ENCODE results near the gene CLEC7A.

Gene CLEC7A

DNA sequence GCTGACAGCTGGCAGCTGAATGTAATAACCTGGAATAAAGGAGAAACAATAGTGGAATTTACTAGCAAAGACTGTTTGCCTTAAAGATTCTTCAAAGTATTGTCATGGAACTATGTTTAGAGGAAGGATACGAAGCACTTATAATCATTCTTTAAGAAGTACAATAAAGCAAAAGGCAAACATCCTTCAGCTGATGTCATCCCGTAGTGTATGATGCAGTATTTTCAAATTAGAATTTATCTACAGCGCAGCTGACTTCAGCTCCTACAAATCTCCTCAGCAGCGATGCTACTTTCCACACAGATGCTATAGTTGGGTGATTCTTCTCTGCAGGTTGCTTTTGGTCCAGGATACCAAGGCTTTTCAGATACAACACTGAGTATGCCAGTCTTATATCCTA is 62.7 kb downstream of the CLEC7A start:
- Mint-ChIP-seq H3K36me3 (ENCODE audit: low read depth) (no peaks in the 10 kb centered on the region), H3K9me3 (no peaks in the 10 kb centered on the region), H3K27ac (peak overlapping the region in 1 of 3 experiments; percentile 29), H3K27me3 (ENCODE audit: low read depth) (no peaks in the 10 kb centered on the region), H3K4me3 (no peak overlapping the region), H3K4me1 (peaks cover 15% of the 10 kb centered on the region)
- TF ChIP-seq, protein P1, sequence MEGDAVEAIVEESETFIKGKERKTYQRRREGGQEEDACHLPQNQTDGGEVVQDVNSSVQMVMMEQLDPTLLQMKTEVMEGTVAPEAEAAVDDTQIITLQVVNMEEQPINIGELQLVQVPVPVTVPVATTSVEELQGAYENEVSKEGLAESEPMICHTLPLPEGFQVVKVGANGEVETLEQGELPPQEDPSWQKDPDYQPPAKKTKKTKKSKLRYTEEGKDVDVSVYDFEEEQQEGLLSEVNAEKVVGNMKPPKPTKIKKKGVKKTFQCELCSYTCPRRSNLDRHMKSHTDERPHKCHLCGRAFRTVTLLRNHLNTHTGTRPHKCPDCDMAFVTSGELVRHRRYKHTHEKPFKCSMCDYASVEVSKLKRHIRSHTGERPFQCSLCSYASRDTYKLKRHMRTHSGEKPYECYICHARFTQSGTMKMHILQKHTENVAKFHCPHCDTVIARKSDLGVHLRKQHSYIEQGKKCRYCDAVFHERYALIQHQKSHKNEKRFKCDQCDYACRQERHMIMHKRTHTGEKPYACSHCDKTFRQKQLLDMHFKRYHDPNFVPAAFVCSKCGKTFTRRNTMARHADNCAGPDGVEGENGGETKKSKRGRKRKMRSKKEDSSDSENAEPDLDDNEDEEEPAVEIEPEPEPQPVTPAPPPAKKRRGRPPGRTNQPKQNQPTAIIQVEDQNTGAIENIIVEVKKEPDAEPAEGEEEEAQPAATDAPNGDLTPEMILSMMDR (IDR thresholded peaks at IDR 0.05; ENCODE audit: unreplicated experiment in 3 of 3) = no peak

All from nephron (organoid).